GM12801 (cell line): ENCODE results near the gene MED12L.

ENCODE experiments used
- CTCF ChIP-seq: IDR thresholded peaks from one replicate; pipeline ENCODE4 v1.5.1; 2011; ENCODE audit warnings: control low read depth; ENCODE audit not compliant: insufficient read length; ENCODE audit errors: extremely low read depth

Gene MED12L

GRCh38 chr3:151052756-151053155 lies 32.7 kb upstream of the MED12L start:
- no peak for TF ChIP-seq CTCF

GRCh38 chr3:151058740-151059139 lies 26.7 kb upstream of the MED12L start:
- TF ChIP-seq CTCF: no peak

- TF ChIP-seq CTCF: no peak
These were observed 22.9 kb upstream of the MED12L start for GRCh38 chr3:151062611-151063010.

DNA sequence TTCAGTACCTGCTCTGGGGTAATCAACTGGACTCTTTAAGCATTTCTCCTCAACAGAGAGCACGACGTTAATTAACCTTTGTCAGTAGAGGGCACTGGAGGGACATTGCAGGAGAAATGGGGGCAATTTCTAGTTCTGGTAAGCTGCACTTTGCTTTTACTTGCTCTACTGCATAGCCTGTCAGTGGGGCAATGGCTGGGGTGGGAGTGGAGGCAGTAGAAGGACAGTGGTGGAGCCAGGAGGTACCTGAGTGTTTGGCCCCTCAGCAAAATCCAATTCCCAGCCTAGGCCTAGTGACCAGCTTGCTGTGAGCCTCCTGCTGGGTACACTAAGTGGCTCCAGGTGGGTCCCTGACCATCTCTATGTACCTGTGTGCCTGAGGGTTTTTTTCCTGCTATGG lies 18.3 kb upstream of the MED12L start:
- no peak for TF ChIP-seq CTCF

DNA sequence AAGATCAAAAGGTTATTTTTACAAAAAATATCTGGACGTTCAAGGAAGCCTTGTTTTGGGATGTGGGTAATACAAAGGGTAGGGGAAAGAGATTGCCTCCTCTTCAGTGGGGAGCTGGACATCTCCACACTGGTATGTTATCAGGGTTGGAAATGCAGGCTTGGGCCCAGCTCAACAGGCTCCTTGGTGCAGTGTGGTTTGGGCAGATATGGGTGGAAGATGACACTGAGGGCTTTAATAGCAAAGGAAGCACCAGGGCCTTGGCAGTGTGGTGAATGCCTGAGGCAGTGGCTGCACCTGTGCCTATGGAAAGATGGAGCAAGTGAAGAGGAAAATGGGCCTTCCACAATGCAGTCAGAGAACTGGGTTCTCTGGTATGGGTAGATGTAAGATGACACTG lies 11.2 kb upstream of the MED12L start:
- no peak for TF ChIP-seq CTCF

- no peak for TF ChIP-seq CTCF
These were observed 9.4 kb upstream of the MED12L start for GRCh38 chr3:151075869-151076562.

- no peak for TF ChIP-seq CTCF
These were observed 8.8 kb upstream of the MED12L start for GRCh38 chr3:151076626-151077025.
